Measurements from ENCODE around the gene AGMAT. TPM values are rescaled to one million over a fixed set of nuclear protein-coding genes. Genes with fewer than 3 reads are reported as not detected.

Gene AGMAT
- total and polyA plus RNA-seq, 2 of the 13 experiments (the other 11 are each of a cell fraction or from before 2014, with no cell fraction given) = 59.1 to 174 TPM

- TF ChIP-seq, protein P1, sequence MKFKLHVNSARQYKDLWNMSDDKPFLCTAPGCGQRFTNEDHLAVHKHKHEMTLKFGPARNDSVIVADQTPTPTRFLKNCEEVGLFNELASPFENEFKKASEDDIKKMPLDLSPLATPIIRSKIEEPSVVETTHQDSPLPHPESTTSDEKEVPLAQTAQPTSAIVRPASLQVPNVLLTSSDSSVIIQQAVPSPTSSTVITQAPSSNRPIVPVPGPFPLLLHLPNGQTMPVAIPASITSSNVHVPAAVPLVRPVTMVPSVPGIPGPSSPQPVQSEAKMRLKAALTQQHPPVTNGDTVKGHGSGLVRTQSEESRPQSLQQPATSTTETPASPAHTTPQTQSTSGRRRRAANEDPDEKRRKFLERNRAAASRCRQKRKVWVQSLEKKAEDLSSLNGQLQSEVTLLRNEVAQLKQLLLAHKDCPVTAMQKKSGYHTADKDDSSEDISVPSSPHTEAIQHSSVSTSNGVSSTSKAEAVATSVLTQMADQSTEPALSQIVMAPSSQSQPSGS (CRISPR knock-in tag; IDR thresholded peaks at IDR 0.05) = peak; percentile 28; the same call in 1 of the 2 replicates
- TF ChIP-seq ZNF737 (CRISPR knock-in tag; IDR thresholded peaks at IDR 0.05; ENCODE audit: borderline replicate concordance) (no peak), ZNF781 (CRISPR knock-in tag; IDR thresholded peaks at IDR 0.05; ENCODE audit: borderline replicate concordance, not compliant biosample characterization) (no peak), YEATS4 (CRISPR knock-in tag; IDR thresholded peaks at IDR 0.05; ENCODE audit: borderline replicate concordance) (0 out of 2 replicates have a peak, but pooled peaks have one; percentile 38), TAF1 (CRISPR knock-in tag; IDR thresholded peaks at IDR 0.05) (peak; percentile 72), ZSCAN20 (CRISPR knock-in tag; IDR thresholded peaks at IDR 0.05; ENCODE audit: borderline replicate concordance) (no peak), ZFY (CRISPR knock-in tag; IDR thresholded peaks at IDR 0.05) (peak; percentile 80), SIN3A (IDR thresholded peaks at IDR 0.05; ENCODE audit: borderline replicate concordance, low read depth, low read length) (peak; percentile 67; the same call in 1 of the 2 replicates), ZNF496 (CRISPR knock-in tag; IDR thresholded peaks at IDR 0.05; ENCODE audit: insufficient replicate concordance) (no peak), TARDBP (CRISPR knock-in tag; IDR thresholded peaks at IDR 0.05) (peak; percentile 58; the same call in 1 of the 2 replicates), HNF4A (CRISPR knock-in tag; IDR thresholded peaks at IDR 0.05) (0 out of 2 replicates have a peak, but pooled peaks have one; percentile 4), POLR2G (IDR thresholded peaks at IDR 0.05; ENCODE audit: low read depth, low read length) (peak; percentile 69), KAT8 (CRISPR knock-in tag; IDR thresholded peaks at IDR 0.05) (peak; percentile 41; the same call in 1 of the 2 replicates), POGZ (CRISPR knock-in tag; IDR thresholded peaks at IDR 0.05) (0 out of 2 replicates have a peak, but pooled peaks have one; percentile 25), SP1 (IDR thresholded peaks at IDR 0.05) (no peak), SP1 (CRISPR knock-in tag; IDR thresholded peaks at IDR 0.05) (peak; percentile 44; the same call in 1 of the 2 replicates), SMAD3 (CRISPR knock-in tag; IDR thresholded peaks at IDR 0.05) (0 out of 2 replicates have a peak, but pooled peaks have one; percentile 1), GABPA (IDR thresholded peaks at IDR 0.05; ENCODE audit: low read depth, low read length) (0 out of 2 replicates have a peak, but pooled peaks have one; percentile 16), GABPA (CRISPR knock-in tag; IDR thresholded peaks at IDR 0.05; ENCODE audit: low read depth) (no peak), GATAD2A (CRISPR knock-in tag; IDR thresholded peaks at IDR 0.05) (no peak), FOXO1 (CRISPR knock-in tag; IDR thresholded peaks at IDR 0.05) (0 out of 2 replicates have a peak, but pooled peaks have one; percentile 26)
- TF ChIP-seq, protein P2, sequence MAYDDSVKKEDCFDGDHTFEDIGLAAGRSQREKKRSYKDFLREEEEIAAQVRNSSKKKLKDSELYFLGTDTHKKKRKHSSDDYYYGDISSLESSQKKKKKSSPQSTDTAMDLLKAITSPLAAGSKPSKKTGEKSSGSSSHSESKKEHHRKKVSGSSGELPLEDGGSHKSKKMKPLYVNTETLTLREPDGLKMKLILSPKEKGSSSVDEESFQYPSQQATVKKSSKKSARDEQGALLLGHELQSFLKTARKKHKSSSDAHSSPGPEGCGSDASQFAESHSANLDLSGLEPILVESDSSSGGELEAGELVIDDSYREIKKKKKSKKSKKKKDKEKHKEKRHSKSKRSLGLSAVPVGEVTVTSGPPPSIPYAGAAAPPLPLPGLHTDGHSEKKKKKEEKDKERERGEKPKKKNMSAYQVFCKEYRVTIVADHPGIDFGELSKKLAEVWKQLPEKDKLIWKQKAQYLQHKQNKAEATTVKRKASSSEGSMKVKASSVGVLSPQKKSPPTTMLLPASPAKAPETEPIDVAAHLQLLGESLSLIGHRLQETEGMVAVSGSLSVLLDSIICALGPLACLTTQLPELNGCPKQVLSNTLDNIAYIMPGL (CRISPR knock-in tag; IDR thresholded peaks at IDR 0.05; ENCODE audit: borderline replicate concordance in 1 of 2, low read depth in 1 of 2) = peak; percentile 25 to 33; a peak in 1 of 4 replicates
- TF ChIP-seq, protein P3, sequence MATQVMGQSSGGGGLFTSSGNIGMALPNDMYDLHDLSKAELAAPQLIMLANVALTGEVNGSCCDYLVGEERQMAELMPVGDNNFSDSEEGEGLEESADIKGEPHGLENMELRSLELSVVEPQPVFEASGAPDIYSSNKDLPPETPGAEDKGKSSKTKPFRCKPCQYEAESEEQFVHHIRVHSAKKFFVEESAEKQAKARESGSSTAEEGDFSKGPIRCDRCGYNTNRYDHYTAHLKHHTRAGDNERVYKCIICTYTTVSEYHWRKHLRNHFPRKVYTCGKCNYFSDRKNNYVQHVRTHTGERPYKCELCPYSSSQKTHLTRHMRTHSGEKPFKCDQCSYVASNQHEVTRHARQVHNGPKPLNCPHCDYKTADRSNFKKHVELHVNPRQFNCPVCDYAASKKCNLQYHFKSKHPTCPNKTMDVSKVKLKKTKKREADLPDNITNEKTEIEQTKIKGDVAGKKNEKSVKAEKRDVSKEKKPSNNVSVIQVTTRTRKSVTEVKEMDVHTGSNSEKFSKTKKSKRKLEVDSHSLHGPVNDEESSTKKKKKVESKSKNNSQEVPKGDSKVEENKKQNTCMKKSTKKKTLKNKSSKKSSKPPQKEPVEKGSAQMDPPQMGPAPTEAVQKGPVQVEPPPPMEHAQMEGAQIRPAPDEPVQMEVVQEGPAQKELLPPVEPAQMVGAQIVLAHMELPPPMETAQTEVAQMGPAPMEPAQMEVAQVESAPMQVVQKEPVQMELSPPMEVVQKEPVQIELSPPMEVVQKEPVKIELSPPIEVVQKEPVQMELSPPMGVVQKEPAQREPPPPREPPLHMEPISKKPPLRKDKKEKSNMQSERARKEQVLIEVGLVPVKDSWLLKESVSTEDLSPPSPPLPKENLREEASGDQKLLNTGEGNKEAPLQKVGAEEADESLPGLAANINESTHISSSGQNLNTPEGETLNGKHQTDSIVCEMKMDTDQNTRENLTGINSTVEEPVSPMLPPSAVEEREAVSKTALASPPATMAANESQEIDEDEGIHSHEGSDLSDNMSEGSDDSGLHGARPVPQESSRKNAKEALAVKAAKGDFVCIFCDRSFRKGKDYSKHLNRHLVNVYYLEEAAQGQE (IDR thresholded peaks at IDR 0.05; ENCODE audit: borderline replicate concordance in 1 of 2, low read depth in 1 of 2, low read length in 2 of 2) = peak in 1 of 2 experiments; percentile 12; a peak in 1 of 4 replicates
Observed at GRCh38 chr1:15524021-15524282, 60.9 kb downstream of the AGMAT start, which contains the start of gene CASP9 (continued).
